ENCODE data around the gene RAD51B.
A peak's percentile ranks its signal among the peaks of the same experiment; 100 is the strongest.

The RAD51B gene

DNA sequence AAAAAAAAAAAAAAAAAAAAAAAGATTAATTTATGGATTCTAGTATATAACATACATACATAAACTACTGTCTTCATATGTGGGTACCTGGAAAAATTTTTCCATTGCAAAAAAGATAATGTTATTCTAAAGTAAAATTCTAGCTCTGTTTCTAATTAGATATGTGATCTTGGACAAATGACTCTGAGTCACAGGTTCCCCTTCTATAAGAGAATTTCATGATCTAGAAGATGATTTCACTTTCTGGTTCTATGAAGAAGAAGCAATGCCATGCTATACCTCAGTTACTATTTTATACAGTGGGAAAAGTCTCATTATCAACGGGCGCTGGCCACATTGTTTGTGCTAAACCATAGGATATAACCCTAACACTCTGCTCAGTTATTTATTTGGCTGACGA lies 622.0 kb downstream of the RAD51B start:
- H3K4me3 Mint-ChIP-seq, result no peak overlapping the region
- no peak overlapping the region for H3K27ac Mint-ChIP-seq
- H3K4me1 Mint-ChIP-seq, result peaks cover 4% of the 10 kb centered on the region
- no peaks in the 10 kb centered on the region for H3K27me3 Mint-ChIP-seq
- no peak for ATAC-seq
- H3K36me3 Mint-ChIP-seq, result peaks cover 8% of the 10 kb centered on the region
- no peaks in the 10 kb centered on the region for H3K9me3 Mint-ChIP-seq

DNA sequence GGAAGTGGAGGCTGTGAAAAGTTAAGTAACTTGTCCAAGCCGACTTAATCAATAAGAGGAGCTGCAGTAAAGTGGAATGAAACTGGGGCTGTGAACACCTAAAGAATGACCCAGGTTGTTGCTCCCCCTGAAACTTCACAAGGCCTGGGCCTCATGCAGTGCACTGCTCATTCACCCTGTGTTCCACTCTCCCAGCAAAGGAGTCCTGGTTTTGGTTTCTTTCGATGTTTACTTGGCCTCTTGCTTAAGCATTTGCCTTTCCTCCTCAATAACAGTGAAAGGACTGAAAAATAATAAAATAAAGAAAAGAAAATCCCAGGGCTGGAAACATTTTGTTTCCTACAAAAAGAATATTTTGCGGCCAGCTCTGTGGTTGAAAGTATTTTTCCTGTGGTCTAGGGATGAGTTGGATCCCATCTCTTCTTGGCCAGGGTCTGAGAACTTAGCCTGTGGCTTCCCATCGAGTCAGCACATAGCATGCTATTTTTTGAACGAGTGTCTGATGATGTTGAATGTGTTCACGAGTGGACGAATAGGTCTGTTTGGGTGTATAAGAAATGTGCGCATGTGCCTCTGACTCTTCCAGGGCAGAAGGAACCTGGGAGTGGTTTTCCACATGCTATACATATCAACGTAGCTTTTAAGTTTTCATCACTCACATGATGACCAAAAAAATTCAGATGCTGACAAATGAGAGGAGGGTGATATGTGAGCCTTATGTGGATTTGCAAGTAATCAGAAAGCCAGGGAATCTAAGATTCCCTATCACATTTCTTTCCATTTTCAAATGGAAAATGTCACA lies 623.5 kb downstream of the RAD51B start:
- no peak for ATAC-seq
- H3K9me3 Mint-ChIP-seq, result no peaks in the 10 kb centered on the region
- peaks cover 4% of the 10 kb centered on the region for H3K4me1 Mint-ChIP-seq
- no peak overlapping the region for H3K4me3 Mint-ChIP-seq
- H3K27ac Mint-ChIP-seq, result no peak overlapping the region
- H3K27me3 Mint-ChIP-seq, result no peaks in the 10 kb centered on the region
- no peaks in the 10 kb centered on the region for H3K36me3 Mint-ChIP-seq

GRCh38 chr14:68444449-68445168 lies 625.0 kb downstream of the RAD51B start:
- no peak overlapping the region for H3K27ac Mint-ChIP-seq

GRCh38 chr14:68446243-68447040 lies 626.9 kb downstream of the RAD51B start:
- H3K27ac Mint-ChIP-seq, result no peak overlapping the region
- no peaks in the 10 kb centered on the region for H3K36me3 Mint-ChIP-seq
- no peak for ATAC-seq
- peaks cover 12% of the 10 kb centered on the region for H3K4me1 Mint-ChIP-seq
- H3K4me3 Mint-ChIP-seq, result no peak overlapping the region
- H3K27me3 Mint-ChIP-seq, result no peaks in the 10 kb centered on the region
- no peaks in the 10 kb centered on the region for H3K9me3 Mint-ChIP-seq

More at GRCh38 chr14:68444449-68445168, 625.0 kb downstream of the RAD51B start:
- Mint-ChIP-seq H3K4me1 (peaks cover 8% of the 10 kb centered on the region), H3K4me3 (no peak overlapping the region), H3K27me3 (no peaks in the 10 kb centered on the region), H3K9me3 (no peaks in the 10 kb centered on the region), H3K36me3 (no peaks in the 10 kb centered on the region)
- no peak for ATAC-seq

GRCh38 chr14:68447581-68448251 lies 628.1 kb downstream of the RAD51B start:
- no peaks in the 10 kb centered on the region for H3K9me3 Mint-ChIP-seq
- H3K27me3 Mint-ChIP-seq, result no peaks in the 10 kb centered on the region
- no peaks in the 10 kb centered on the region for H3K36me3 Mint-ChIP-seq
- peaks cover 12% of the 10 kb centered on the region for H3K4me1 Mint-ChIP-seq
- ATAC-seq, result no peak
- H3K27ac Mint-ChIP-seq, result no peak overlapping the region
- H3K4me3 Mint-ChIP-seq, result no peak overlapping the region

GRCh38 chr14:68448252-68448902 lies 628.8 kb downstream of the RAD51B start:
- ATAC-seq, result no peak
- no peak overlapping the region for H3K4me3 Mint-ChIP-seq
- no peak overlapping the region for H3K27ac Mint-ChIP-seq
- peaks cover 12% of the 10 kb centered on the region for H3K4me1 Mint-ChIP-seq
- H3K9me3 Mint-ChIP-seq, result no peaks in the 10 kb centered on the region
- H3K27me3 Mint-ChIP-seq, result no peaks in the 10 kb centered on the region
- H3K36me3 Mint-ChIP-seq, result peaks cover 5% of the 10 kb centered on the region

DNA sequence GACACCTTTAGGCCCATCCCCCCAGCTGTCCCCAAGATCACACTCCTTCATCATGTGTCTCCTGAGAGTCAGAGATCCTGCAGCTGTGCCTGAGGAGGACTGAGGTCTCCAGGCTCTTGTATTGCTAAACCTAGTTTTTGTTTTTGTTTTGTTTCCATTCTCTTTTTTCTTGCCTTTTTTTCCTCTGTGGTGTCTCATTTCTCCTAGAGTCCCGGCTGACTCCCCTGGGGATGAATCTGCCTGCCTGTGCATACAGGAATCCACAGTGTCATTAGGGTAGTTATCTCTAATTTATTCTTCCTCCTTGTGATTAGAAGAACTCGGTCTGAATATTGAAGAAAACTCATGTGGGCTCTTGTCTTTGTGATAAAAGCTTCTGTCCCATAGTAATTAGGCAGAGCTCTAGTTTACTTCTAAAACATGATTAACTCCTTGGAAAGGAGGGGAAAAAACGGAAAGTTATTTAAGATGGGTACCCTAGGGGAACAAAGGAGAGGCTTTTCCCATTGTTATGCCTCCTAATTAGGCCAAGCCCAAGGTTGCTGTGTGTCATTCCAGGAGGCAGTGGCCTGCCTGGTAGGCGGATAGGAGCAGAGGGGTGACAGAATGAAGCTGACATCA lies 630.1 kb downstream of the RAD51B start:
- Mint-ChIP-seq H3K9me3 (peaks cover 5% of the 10 kb centered on the region), H3K27ac (peak overlapping the region; percentile 59), H3K4me1 (peaks cover 8% of the 10 kb centered on the region), H3K27me3 (no peaks in the 10 kb centered on the region), H3K4me3 (no peak overlapping the region), H3K36me3 (peaks cover 14% of the 10 kb centered on the region)
- ATAC-seq, result no peak

- H3K4me1 Mint-ChIP-seq, result peaks cover 8% of the 10 kb centered on the region
- no peak overlapping the region for H3K4me3 Mint-ChIP-seq
- H3K27ac Mint-ChIP-seq, result no peak overlapping the region
- no peaks in the 10 kb centered on the region for H3K27me3 Mint-ChIP-seq
- peaks cover 5% of the 10 kb centered on the region for H3K9me3 Mint-ChIP-seq
- H3K36me3 Mint-ChIP-seq, result peaks cover 21% of the 10 kb centered on the region
- ATAC-seq, result no peak
Observed at GRCh38 chr14:68450391-68451120, 631.0 kb downstream of the RAD51B start.

DNA sequence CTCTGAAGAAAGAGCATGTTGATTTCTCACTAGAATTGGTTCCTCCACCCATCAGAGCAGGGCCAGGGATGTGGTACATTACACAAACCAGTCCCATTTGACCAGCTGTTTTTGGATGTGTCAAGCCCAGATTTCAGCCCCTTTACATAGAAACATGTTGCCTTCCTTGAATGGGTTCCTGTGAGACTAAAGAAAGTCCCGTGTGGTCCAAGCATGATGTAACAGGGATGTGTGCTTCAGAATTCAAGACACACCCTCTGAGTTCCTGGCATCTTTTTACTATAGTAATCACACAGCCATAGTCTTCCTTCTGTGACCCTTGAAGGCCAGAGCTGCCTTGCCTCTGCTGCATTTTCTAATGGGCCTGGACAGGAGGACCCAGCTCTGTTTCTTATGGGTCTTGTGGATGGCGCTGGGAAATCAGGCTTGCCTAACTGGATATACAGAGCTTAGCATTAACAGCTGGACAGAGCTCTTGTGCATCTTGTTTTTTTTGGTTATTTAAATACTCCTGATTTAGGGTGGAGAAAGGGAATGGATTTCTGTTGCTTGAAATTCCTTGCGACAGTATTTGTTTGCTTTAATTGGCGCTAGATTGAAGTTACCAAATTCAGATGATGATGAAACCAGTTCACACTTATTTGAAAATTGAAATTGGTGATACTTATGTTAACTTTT lies 632.3 kb downstream of the RAD51B start:
- no peak overlapping the region for H3K27ac Mint-ChIP-seq
- H3K36me3 Mint-ChIP-seq, result peaks cover 26% of the 10 kb centered on the region
- peaks cover 8% of the 10 kb centered on the region for H3K9me3 Mint-ChIP-seq
- H3K27me3 Mint-ChIP-seq, result no peaks in the 10 kb centered on the region
- no peak overlapping the region for H3K4me3 Mint-ChIP-seq
- H3K4me1 Mint-ChIP-seq, result peaks cover 8% of the 10 kb centered on the region
- no peak for ATAC-seq

GRCh38 chr14:68458253-68458652 lies 638.7 kb downstream of the RAD51B start:
- H3K27ac Mint-ChIP-seq, result no peak overlapping the region
- H3K4me3 Mint-ChIP-seq, result no peak overlapping the region
- no peaks in the 10 kb centered on the region for H3K27me3 Mint-ChIP-seq
- peaks cover 11% of the 10 kb centered on the region for H3K4me1 Mint-ChIP-seq
- H3K36me3 Mint-ChIP-seq, result peaks cover 22% of the 10 kb centered on the region
- peaks cover 8% of the 10 kb centered on the region for H3K9me3 Mint-ChIP-seq
- no peak for ATAC-seq

- no peak for ATAC-seq
- peaks cover 5% of the 10 kb centered on the region for H3K9me3 Mint-ChIP-seq
- H3K27ac Mint-ChIP-seq, result peak overlapping the region; percentile 64
- H3K4me3 Mint-ChIP-seq, result no peak overlapping the region
- peaks cover 15% of the 10 kb centered on the region for H3K36me3 Mint-ChIP-seq
- H3K27me3 Mint-ChIP-seq, result no peaks in the 10 kb centered on the region
- peaks cover 11% of the 10 kb centered on the region for H3K4me1 Mint-ChIP-seq
Observed at GRCh38 chr14:68458840-68459469, 639.4 kb downstream of the RAD51B start.

- Mint-ChIP-seq H3K4me3 (no peak overlapping the region), H3K36me3 (peaks cover 12% of the 10 kb centered on the region), H3K27ac (peak overlapping the region; percentile 64), H3K9me3 (peaks cover 3% of the 10 kb centered on the region), H3K4me1 (peaks cover 17% of the 10 kb centered on the region), H3K27me3 (no peaks in the 10 kb centered on the region)
- ATAC-seq, result no peak
Observed at GRCh38 chr14:68459480-68460136, 640.0 kb downstream of the RAD51B start.
